ENCODE results near the gene COX20.

DNA sequence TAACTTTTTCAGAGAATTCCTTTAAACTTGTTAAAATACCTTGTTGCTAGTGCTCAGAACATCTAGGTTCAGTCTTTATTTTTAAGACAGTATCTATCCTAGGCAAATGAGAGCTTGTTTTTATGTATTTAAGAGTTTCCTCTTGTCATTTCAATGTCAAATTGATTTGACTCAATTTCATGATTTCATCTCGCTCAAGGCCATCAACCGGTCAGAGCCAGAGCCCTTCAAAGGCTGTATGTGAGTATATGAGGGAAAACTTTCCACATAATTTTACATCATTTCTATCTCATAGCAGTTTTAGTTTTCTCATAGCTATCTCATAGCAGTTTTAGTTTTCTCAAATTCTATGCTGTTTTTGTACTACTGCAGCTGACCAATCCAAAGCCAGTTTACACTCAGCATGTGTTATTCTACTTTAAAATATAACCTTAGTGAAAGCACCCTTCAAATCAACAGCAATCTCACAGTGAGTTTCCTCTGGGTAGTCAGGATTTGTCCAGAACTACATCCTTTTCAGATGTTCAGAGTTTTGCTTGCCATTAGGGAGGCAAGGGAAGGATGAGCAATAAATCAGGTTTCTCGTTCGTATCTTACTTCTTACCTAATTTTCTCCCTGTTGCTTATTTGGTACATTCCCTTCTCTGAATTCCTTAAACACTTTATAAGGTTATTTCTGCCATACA is 16.2 kb downstream of the COX20 start:
- TF ChIP-seq CTCF (IDR thresholded peaks at IDR 0.05) (no peak), REST (IDR thresholded peaks at IDR 0.05; ENCODE audit: low read depth, low read length) (no peak), TEAD4 (IDR thresholded peaks at IDR 0.05; ENCODE audit: borderline replicate concordance, insufficient read depth) (no peak), TAF1 (IDR thresholded peaks at IDR 0.05; ENCODE audit: borderline replicate concordance, low read depth, low read length) (no peak), EP300 (IDR thresholded peaks at IDR 0.05; ENCODE audit: borderline replicate concordance in 1 of 2, low read depth in 1 of 2, low read length in 1 of 2) (no peak), NRF1 (IDR thresholded peaks at IDR 0.05; ENCODE audit: low read depth, low read length) (no peak), JUND (IDR thresholded peaks at IDR 0.05) (no peak), EZH2phosphoT487 (IDR thresholded peaks at IDR 0.05; ENCODE audit: borderline replicate concordance, low read depth) (no peak), RAD21 (IDR thresholded peaks at IDR 0.05; ENCODE audit: low read length) (no peak), MXI1 (IDR thresholded peaks at IDR 0.05; ENCODE audit: low read depth, low read length) (no peak)
- TF ChIP-seq, protein P1, sequence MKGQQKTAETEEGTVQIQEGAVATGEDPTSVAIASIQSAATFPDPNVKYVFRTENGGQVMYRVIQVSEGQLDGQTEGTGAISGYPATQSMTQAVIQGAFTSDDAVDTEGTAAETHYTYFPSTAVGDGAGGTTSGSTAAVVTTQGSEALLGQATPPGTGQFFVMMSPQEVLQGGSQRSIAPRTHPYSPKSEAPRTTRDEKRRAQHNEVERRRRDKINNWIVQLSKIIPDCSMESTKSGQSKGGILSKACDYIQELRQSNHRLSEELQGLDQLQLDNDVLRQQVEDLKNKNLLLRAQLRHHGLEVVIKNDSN (IDR thresholded peaks at IDR 0.05; ENCODE audit: borderline replicate concordance, low read depth), result no peak
- TF ChIP-seq, protein P2, sequence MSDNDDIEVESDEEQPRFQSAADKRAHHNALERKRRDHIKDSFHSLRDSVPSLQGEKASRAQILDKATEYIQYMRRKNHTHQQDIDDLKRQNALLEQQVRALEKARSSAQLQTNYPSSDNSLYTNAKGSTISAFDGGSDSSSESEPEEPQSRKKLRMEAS (IDR thresholded peaks at IDR 0.05; ENCODE audit: low read depth), result no peak
- TF ChIP-seq, protein P3, sequence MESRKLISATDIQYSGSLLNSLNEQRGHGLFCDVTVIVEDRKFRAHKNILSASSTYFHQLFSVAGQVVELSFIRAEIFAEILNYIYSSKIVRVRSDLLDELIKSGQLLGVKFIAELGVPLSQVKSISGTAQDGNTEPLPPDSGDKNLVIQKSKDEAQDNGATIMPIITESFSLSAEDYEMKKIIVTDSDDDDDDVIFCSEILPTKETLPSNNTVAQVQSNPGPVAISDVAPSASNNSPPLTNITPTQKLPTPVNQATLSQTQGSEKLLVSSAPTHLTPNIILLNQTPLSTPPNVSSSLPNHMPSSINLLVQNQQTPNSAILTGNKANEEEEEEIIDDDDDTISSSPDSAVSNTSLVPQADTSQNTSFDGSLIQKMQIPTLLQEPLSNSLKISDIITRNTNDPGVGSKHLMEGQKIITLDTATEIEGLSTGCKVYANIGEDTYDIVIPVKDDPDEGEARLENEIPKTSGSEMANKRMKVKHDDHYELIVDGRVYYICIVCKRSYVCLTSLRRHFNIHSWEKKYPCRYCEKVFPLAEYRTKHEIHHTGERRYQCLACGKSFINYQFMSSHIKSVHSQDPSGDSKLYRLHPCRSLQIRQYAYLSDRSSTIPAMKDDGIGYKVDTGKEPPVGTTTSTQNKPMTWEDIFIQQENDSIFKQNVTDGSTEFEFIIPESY (IDR thresholded peaks at IDR 0.05; ENCODE audit: borderline replicate concordance, low read depth), result no peak
